Sigmoid colon (tissue), 7 donors: ENCODE measurements around the gene SSBP3. TPM values are rescaled to one million over a fixed set of nuclear protein-coding genes. Genes with fewer than 3 reads are reported as not detected.

Source experiments
- DNase-seq: peaks from one replicate; pipeline ENCODE4 v3.0.0-alpha.2; 2019
- H3K27ac ChIP-seq, 4 donors: fragments of 200-600 bp; sonication (generic); one replicate each; pipeline ENCODE4 v1.5.1; 2016 to 2019; ENCODE audit warnings: mild to moderate bottlenecking in 1 of 4
- H3K27me3 ChIP-seq, 3 donors: fragments of 200-600 bp; sonication (generic); one replicate each; pipeline ENCODE4 v1.5.1; 2019; ENCODE audit warnings: mild to moderate bottlenecking in 1 of 3
- H3K36me3 ChIP-seq, 4 donors: fragments of 200-600 bp; sonication (generic); one replicate each; pipeline ENCODE4 v1.5.1; 2016 to 2019
- H3K4me1 ChIP-seq, 4 donors: fragments of 200-600 bp; sonication (generic); one replicate each; pipeline ENCODE4 v1.5.1; 2017 to 2019
- H3K4me3 ChIP-seq, 4 donors: fragments of 200-600 bp; sonication (generic); one replicate each; pipeline ENCODE4 v1.5.1; 2017 to 2019; ENCODE audit warnings: mild to moderate bottlenecking in 2 of 4, moderate library complexity in 1 of 4
- H3K9me3 ChIP-seq, 4 donors: fragments of 200-600 bp in 3 of 4; sonication (generic) in 3 of 4; one replicate each; pipeline versions ENCODE4 v1.5.1 to v1.6.1; 2013 to 2019
- EP300 ChIP-seq, 4 donors: sonication (generic); formaldehyde crosslinking; IDR thresholded peaks; one replicate each; pipeline ENCODE4 v1.6.1; 2017; ENCODE audit warnings: antibody characterized with exemption in 4 of 4
- POLR2A ChIP-seq, 2 donors: fragments of 450-650 bp; IDR thresholded peaks; one replicate each; pipeline ENCODE4 v1.6.1; 2016; ENCODE audit warnings: antibody characterized with exemption in 2 of 2, mild to moderate bottlenecking in 2 of 2, moderate library complexity in 2 of 2
- POLR2AphosphoS5 ChIP-seq, 4 donors: sonication (generic); formaldehyde crosslinking; IDR thresholded peaks; one replicate each; pipeline ENCODE4 v1.6.1; 2017; ENCODE audit warnings: antibody characterized with exemption in 4 of 4
- WGBS, 2 donors: extraction: QIAGEN DNeasy Blood & Tissue Kit; methylation state at CpG; one replicate each; pipeline ENCODE4 v1.1.7; 2013; 5-methylcytosine and 5-hydroxymethylcytosine counted together
- intact Hi-C: fragments of 100-400 bp; cut with DNase I; formaldehyde crosslinking; loops from one replicate; pipeline ENCODE4 v1.15.1; 2023
- polyA plus RNA-seq, 3 donors: library from polyadenylated mRNA; stranded (reverse); fragments of 200-250 nt; gene quantifications; one replicate each; pipeline ENCODE4 v1.2.3, GENCODE V29; 2013
- total RNA-seq, 4 donors: library from RNA; depleted of rRNA; stranded (reverse); fragments of >200 nt; gene quantifications; one replicate each; pipeline ENCODE4 v1.1.0, GENCODE V29; 2016
- TF ChIP-seq, protein P1 (sequence below), 4 experiments: fragments of 450-650 bp in 3 of 4; fragments of 200-600 bp in 1 of 4; IDR thresholded peaks; one replicate each; pipeline ENCODE4 v1.5.1; 2016 to 2019; ENCODE audit warnings: antibody characterized with exemption in 4 of 4, mild to moderate bottlenecking in 3 of 4, moderate library complexity in 2 of 4
- donor health status: healthy with polysubstance abuse.
- donor health status: Bipolar disorder and iron deficiency.
- donor health status: healthy.

The SSBP3 gene
- total and polyA plus RNA-seq, 7 donors = 27.4 to 62.5 (median 38.5) TPM

DNA sequence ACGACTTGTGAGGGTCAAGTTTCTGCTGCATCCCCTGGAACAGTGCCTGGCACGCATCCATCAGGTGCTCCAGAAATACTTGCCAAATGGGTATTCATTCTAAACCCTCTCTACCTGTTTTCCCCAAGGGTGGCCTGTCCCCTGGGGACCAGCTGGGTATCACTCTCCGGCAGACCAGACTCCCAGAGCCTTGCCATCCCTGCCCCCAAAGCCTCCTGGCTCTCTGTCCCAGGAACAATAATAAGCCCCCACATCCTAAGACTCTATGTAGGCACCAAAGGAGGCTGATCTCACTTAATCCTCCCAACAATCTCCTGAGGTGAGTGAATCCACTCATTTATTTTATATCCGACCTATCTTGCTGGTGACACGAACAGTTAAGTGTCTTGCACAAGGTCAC, 109.5 kb downstream of the SSBP3 start:
- no peaks in the 10 kb centered on the region for H3K36me3 ChIP-seq
- intact Hi-C loops = no loop called here
- H3K27me3 ChIP-seq = no peaks in the 10 kb centered on the region
- no peaks in the 10 kb centered on the region for H3K9me3 ChIP-seq
- peak overlapping the region in 3 of 4 donors; percentile 71 to 80 (median 75) for H3K27ac ChIP-seq
- 90 to 94% methylated on average over 5 of the region's 5 CpGs for WGBS, 2 donors
- peaks cover 0 to 88% (median 71%) of the 10 kb centered on the region in 4 donors for H3K4me1 ChIP-seq
- no peak overlapping the region for H3K4me3 ChIP-seq
- DNase-seq = no peak
- no peak for TF ChIP-seq POLR2A (IDR thresholded peaks at IDR 0.05)
- TF ChIP-seq, protein P1, sequence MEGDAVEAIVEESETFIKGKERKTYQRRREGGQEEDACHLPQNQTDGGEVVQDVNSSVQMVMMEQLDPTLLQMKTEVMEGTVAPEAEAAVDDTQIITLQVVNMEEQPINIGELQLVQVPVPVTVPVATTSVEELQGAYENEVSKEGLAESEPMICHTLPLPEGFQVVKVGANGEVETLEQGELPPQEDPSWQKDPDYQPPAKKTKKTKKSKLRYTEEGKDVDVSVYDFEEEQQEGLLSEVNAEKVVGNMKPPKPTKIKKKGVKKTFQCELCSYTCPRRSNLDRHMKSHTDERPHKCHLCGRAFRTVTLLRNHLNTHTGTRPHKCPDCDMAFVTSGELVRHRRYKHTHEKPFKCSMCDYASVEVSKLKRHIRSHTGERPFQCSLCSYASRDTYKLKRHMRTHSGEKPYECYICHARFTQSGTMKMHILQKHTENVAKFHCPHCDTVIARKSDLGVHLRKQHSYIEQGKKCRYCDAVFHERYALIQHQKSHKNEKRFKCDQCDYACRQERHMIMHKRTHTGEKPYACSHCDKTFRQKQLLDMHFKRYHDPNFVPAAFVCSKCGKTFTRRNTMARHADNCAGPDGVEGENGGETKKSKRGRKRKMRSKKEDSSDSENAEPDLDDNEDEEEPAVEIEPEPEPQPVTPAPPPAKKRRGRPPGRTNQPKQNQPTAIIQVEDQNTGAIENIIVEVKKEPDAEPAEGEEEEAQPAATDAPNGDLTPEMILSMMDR (IDR thresholded peaks at IDR 0.05) = no peak
- TF ChIP-seq POLR2AphosphoS5 (IDR thresholded peaks at IDR 0.05) = no peak
- no peak for TF ChIP-seq EP300 (IDR thresholded peaks at IDR 0.05)

DNA sequence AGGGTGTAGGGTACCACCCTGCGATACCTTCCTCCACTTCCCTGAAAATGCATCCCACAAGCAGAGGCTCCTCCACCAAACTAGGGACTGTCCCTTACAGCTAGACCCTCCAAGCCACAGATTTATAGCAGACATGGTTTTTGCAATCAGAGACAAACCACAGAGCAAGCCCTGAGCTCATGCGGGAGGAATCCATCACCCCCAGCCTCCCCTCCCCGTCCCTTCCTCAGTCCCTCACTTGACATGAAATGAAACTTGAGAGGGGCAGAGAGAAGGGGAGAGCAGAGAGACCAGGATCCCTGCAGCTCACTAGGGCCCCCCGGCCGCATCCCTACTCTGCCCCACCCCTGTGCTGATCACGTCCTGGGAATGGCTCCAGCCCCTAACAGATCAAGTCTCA, 111.3 kb downstream of the SSBP3 start:
- TF ChIP-seq POLR2A (IDR thresholded peaks at IDR 0.05) (no peak), EP300 (IDR thresholded peaks at IDR 0.05) (no peak), POLR2AphosphoS5 (IDR thresholded peaks at IDR 0.05) (no peak)
- TF ChIP-seq, protein P1 (IDR thresholded peaks at IDR 0.05) = no peak
- H3K4me1 ChIP-seq = peaks cover 0 to 95% (median 81%) of the 10 kb centered on the region in 4 donors
- DNase-seq = no peak
- no peaks in the 10 kb centered on the region for H3K9me3 ChIP-seq
- no peaks in the 10 kb centered on the region for H3K27me3 ChIP-seq
- intact Hi-C loops = no loop called here
- peak overlapping the region in 3 of 4 donors; percentile 43 to 80 (median 71) for H3K27ac ChIP-seq
- H3K4me3 ChIP-seq = no peak overlapping the region
- 79 to 85% methylated on average over 6 of the region's 6 CpGs for WGBS, 2 donors
- no peaks in the 10 kb centered on the region for H3K36me3 ChIP-seq

DNA sequence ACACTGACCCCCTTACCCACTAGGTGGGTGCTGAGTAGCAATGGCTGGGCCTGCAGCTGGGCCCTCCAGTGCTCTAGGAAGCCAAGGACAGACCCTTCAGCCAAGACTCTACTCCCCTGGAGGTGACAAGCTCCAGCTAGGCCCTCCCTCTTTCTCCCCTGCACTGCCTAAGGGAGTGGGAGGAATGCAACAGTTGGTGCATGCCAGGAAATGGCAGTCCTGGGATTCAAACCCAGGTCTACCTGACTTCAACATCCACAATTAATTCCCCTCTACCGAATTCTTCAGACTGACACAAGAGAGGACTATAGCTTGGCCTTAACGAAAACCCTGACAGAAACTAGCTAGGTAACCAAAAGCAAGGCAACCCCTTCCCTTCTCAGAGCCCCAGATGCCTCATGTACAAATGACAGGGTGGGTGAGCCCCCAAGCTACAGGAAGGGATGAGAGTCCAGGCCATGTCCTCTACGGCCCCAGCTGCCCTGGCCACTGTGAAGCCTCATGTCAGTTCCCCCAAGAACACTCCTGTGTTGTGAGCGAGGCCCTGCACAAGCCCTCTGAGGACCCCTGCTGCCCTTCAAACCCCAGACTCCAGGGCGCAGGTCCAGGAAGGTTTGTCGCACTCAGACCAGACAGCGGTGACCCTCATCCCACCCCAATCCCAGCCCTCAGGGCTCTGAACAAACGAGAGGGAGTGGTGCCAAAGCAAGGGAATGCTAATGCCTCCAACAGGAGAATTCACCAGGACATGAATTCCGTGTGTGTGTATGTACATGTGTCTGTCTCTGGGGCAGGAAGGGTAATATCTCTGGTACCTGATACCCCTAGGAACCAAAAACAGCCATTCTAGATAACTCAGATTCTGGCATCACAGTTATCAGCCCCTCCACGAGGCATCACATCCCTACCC, 113.9 kb downstream of the SSBP3 start:
- no peak for DNase-seq
- intact Hi-C loops = no loop called here
- H3K4me1 ChIP-seq = peaks cover 0 to 94% (median 80%) of the 10 kb centered on the region in 4 donors
- TF ChIP-seq EP300 (IDR thresholded peaks at IDR 0.05) = no peak
- H3K4me3 ChIP-seq = no peak overlapping the region
- H3K27me3 ChIP-seq = no peaks in the 10 kb centered on the region
- H3K27ac ChIP-seq = peak overlapping the region; percentile 7 to 74 (median 71)
- WGBS, 2 donors = 86 to 87% methylated on average over 10 of the region's 10 CpGs
- no peaks in the 10 kb centered on the region for H3K36me3 ChIP-seq
- H3K9me3 ChIP-seq = no peaks in the 10 kb centered on the region

DNA sequence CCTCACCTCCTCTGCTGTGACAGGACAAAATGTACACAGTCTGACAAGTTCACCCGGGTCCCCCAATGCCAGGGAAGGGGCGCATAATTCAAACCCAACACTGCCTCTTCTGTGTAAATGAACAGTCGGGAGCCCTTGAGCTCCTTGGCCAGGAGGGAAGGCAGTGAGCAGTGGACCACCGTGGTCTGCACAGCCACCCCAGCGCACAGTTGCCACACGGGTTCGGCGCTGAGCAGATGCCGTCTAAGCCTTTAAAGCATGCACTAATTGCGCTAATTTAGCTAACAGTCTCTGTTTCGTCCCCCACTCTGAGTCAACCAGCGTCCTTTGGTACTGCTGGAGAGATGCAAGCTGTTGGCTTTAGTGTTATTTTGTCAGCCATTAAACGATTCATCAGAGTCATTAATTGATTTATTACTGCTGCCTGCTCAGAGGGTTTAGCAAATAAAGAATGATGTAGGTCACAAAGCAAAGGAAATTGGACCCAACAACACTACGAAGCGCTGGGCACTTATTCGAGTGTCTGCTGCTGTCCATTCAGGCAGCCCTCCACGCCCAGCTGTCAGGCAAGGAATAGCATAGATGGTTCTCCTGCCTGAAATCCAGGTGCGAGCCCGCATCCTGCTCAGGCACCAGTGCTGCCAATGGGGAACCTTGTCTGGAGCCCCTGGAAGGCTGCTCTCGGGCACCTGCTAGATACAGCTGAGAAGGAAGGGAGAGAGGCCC, 114.8 kb downstream of the SSBP3 start:
- intact Hi-C loops = no loop called here
- no peak for TF ChIP-seq EP300 (IDR thresholded peaks at IDR 0.05)
- no peak for TF ChIP-seq POLR2AphosphoS5 (IDR thresholded peaks at IDR 0.05)
- no peak for TF ChIP-seq POLR2A (IDR thresholded peaks at IDR 0.05)
- TF ChIP-seq, protein P1 (IDR thresholded peaks at IDR 0.05) = no peak
- peak overlapping the region; percentile 66 to 74 (median 71) for H3K27ac ChIP-seq

More for the DNA sequence above, 114.8 kb downstream of the SSBP3 start:
- Histone ChIP-seq H3K9me3 (no peaks in the 10 kb centered on the region), H3K4me3 (no peak overlapping the region), H3K27me3 (no peaks in the 10 kb centered on the region), H3K4me1 (peaks cover 0 to 94% (median 83%) of the 10 kb centered on the region in 4 donors), H3K36me3 (no peaks in the 10 kb centered on the region)
- 76 to 84% methylated on average over 20 of the region's 20 CpGs for WGBS, 2 donors
- DNase-seq = no peak
